ENCODE measurements around the gene BABAM1. TPM values are rescaled to one million over a fixed set of nuclear protein-coding genes. Genes with fewer than 3 reads are reported as not detected.

BABAM1 gene
- 83.9 and 84.7 TPM in 2 replicates for total RNA-seq (2014; rRNA removed; shearing (Covaris generic); ENCODE audit: low replicate concordance)

DNA sequence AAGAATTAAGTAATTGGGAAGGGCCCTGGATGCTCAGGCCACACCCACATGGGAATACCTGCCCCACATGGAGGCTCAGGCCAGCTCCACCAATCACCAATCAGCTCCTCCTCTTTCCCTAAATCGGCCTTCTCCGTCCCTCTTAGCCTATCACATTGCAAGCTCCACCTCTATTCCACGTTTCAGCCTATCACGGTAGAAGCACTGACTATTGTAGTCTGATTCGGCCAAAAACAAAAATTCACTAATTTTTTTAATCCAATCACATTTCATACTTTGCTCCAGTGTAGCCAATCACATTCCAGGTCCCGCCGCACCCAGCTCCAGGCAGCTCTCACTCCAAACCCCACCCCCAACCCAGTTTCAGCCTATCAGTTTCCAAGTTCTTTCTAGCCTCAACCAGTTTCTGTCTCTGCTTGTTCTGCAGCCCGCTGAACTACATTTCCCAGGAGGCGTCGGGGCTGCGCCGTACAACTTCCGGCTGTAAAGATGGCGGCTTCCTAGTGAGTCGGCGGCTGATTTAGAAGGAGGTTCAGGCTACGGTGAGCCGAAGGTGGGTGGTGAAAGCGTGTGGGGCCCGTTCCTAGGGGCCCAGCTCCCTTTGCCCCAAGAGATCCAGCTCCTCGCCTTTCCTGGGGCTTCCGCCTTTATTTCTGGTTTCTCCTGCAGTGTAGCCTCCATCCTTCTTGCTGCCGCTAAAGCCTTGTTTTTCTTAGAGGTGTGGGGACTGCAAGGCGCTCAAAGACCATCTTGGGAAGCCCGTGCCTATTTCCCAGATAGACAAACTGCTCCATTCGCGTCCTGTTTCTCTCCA, at the start of gene BABAM1:
Gene BABAM1 (plus strand): TSS at position 469 of the 814 bp plus-strand sequence. CDS start 1,364 bp downstream, outside the sequence.
- Histone ChIP-seq H3K9me2 (replicated peaks; ENCODE audit: insufficient read depth, low read length) (no peaks in the 10 kb centered on the region), H3K9me3 (ENCODE audit: low read length) (no peaks in the 10 kb centered on the region), H2AFZ (ENCODE audit: low read length) (peak within 1 kb of the TSS; percentile 33; the same call in 1 of the 2 replicates), H3K4me1 (ENCODE audit: low read length) (peaks cover 21% of the 10 kb centered on the region), H3K4me2 (ENCODE audit: low read depth, low read length, poor library complexity, severe bottlenecking) (peak within 1 kb of the TSS; percentile 75), H3K79me2 (ENCODE audit: low read length) (peaks cover 17% of the 10 kb centered on the region), H3K27me3 (ENCODE audit: low read length) (no peaks in the 10 kb centered on the region), H3K4me3 (ENCODE audit: low read length) (peak within 1 kb of the TSS; percentile 93), H4K20me1 (ENCODE audit: insufficient read depth, low read depth, low read length) (no peaks in the 10 kb centered on the region), H3K36me3 (ENCODE audit: insufficient read depth, low read length) (peaks cover 4% of the 10 kb centered on the region; the same call in 1 of the 2 replicates), H3K9ac (ENCODE audit: low read length) (peak within 1 kb of the TSS; percentile 82), H3K27ac (ENCODE audit: low read length) (peak within 1 kb of the TSS; percentile 93)
- DNase-seq: peak; percentile 99

DNA sequence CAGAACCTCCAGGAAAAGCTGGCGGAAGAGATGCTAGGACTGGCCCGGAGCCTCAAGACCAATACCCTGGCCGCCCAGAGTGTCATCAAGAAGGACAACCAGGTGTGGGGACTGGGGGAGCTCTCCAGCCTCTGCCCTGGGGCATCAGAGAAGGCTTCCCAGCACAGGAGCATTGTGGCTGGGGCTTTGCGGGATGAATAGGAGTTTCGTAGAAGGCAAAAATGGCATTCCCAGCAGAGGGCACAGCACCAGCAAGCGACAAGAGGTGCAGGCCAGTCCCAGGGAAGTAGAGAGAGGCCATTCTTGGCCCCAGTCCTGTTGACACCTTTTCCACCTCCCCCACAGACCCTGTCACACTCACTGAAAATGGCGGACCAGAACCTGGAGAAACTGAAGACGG, 48.0 kb upstream of the BABAM1 start:
- H3K79me2 ChIP-seq (ENCODE audit: low read length): no peaks in the 10 kb centered on the region
- H3K4me2 ChIP-seq (ENCODE audit: low read depth, low read length, poor library complexity, severe bottlenecking): no peak overlapping the region
- H3K9ac ChIP-seq (ENCODE audit: low read length): no peak overlapping the region
- peaks cover 22% of the 10 kb centered on the region for H3K4me1 ChIP-seq (ENCODE audit: low read length)
- no peak overlapping the region for H3K4me3 ChIP-seq (ENCODE audit: low read length)
- H3K27ac ChIP-seq (ENCODE audit: low read length): no peak overlapping the region
- no peak overlapping the region for H2AFZ ChIP-seq (ENCODE audit: low read length)
- no peak for DNase-seq
- H3K36me3 ChIP-seq (ENCODE audit: insufficient read depth, low read length): peaks cover 24% of the 10 kb centered on the region
- no peaks in the 10 kb centered on the region for H3K9me2 ChIP-seq (replicated peaks; ENCODE audit: insufficient read depth, low read length)
- H3K9me3 ChIP-seq (ENCODE audit: low read length): no peaks in the 10 kb centered on the region
- no peaks in the 10 kb centered on the region for H4K20me1 ChIP-seq (ENCODE audit: insufficient read depth, low read depth, low read length)
- H3K27me3 ChIP-seq (ENCODE audit: low read length): no peaks in the 10 kb centered on the region

DNA sequence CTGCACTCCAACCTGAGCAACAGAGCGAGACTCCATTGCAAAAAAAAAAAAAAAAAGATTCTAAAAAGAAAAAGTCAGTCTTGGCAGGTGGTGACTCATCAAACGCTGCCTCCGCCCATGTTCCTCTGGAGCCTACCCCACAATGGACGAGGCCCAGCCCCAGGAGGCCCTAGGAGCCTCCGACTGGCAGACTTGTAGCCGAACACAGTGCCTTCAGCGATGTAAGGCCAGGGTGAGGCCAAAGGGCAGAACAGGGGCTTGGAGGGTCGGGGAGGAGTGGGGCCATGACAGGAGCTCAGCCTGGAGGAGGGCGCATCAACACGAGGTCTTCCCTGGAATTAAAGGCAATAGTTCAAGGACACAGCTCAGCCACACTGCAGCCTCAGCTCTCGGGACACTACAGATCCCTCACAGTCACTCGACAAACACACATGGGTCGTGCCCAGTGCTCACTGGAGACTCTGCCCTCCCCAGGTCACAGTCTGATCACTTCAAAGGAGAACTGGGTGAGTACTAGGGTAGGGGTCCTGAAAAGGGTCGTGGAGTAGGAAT, 47.0 kb upstream of the BABAM1 start:
- DNase-seq: no peak
- Histone ChIP-seq H2AFZ (ENCODE audit: low read length) (no peak overlapping the region), H3K9ac (ENCODE audit: low read length) (no peak overlapping the region), H3K4me1 (ENCODE audit: low read length) (peaks cover 13% of the 10 kb centered on the region), H4K20me1 (ENCODE audit: insufficient read depth, low read depth, low read length) (no peaks in the 10 kb centered on the region), H3K79me2 (ENCODE audit: low read length) (no peaks in the 10 kb centered on the region), H3K27me3 (ENCODE audit: low read length) (no peaks in the 10 kb centered on the region), H3K4me2 (ENCODE audit: low read depth, low read length, poor library complexity, severe bottlenecking) (no peak overlapping the region), H3K9me2 (replicated peaks; ENCODE audit: insufficient read depth, low read length) (no peaks in the 10 kb centered on the region), H3K9me3 (ENCODE audit: low read length) (no peaks in the 10 kb centered on the region), H3K4me3 (ENCODE audit: low read length) (no peak overlapping the region), H3K27ac (ENCODE audit: low read length) (no peak overlapping the region), H3K36me3 (ENCODE audit: insufficient read depth, low read length) (peaks cover 24% of the 10 kb centered on the region)

DNA sequence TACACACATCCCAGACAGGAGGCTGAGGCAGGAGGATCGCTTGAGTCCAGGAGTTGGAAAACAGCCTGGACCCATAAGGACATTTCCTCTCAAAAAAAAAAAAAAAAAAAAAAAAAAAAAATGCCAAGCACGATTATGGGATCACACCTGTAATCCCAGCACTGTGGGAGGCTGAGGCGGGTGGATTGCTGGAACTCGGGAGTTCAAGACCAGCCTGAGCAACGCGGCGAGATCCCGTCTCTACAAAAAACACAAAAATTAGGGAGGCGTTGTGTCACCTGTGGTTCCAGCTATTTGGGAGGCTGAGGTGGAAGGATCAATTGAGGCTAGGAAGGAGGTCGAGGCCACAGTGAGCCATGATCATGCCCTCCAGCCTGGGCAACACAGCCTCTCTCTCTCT, 42.2 kb upstream of the BABAM1 start:
- Histone ChIP-seq H3K4me1 (ENCODE audit: low read length) (peaks cover 16% of the 10 kb centered on the region), H4K20me1 (ENCODE audit: insufficient read depth, low read depth, low read length) (no peaks in the 10 kb centered on the region), H3K79me2 (ENCODE audit: low read length) (peaks cover 8% of the 10 kb centered on the region), H3K36me3 (ENCODE audit: insufficient read depth, low read length) (no peaks in the 10 kb centered on the region), H3K4me3 (ENCODE audit: low read length) (no peak overlapping the region), H3K4me2 (ENCODE audit: low read depth, low read length, poor library complexity, severe bottlenecking) (no peak overlapping the region), H2AFZ (ENCODE audit: low read length) (no peak overlapping the region), H3K9me3 (ENCODE audit: low read length) (no peaks in the 10 kb centered on the region), H3K9ac (ENCODE audit: low read length) (no peak overlapping the region), H3K9me2 (replicated peaks; ENCODE audit: insufficient read depth, low read length) (no peaks in the 10 kb centered on the region), H3K27ac (ENCODE audit: low read length) (no peak overlapping the region), H3K27me3 (ENCODE audit: low read length) (no peaks in the 10 kb centered on the region)
- DNase-seq: no peak

DNA sequence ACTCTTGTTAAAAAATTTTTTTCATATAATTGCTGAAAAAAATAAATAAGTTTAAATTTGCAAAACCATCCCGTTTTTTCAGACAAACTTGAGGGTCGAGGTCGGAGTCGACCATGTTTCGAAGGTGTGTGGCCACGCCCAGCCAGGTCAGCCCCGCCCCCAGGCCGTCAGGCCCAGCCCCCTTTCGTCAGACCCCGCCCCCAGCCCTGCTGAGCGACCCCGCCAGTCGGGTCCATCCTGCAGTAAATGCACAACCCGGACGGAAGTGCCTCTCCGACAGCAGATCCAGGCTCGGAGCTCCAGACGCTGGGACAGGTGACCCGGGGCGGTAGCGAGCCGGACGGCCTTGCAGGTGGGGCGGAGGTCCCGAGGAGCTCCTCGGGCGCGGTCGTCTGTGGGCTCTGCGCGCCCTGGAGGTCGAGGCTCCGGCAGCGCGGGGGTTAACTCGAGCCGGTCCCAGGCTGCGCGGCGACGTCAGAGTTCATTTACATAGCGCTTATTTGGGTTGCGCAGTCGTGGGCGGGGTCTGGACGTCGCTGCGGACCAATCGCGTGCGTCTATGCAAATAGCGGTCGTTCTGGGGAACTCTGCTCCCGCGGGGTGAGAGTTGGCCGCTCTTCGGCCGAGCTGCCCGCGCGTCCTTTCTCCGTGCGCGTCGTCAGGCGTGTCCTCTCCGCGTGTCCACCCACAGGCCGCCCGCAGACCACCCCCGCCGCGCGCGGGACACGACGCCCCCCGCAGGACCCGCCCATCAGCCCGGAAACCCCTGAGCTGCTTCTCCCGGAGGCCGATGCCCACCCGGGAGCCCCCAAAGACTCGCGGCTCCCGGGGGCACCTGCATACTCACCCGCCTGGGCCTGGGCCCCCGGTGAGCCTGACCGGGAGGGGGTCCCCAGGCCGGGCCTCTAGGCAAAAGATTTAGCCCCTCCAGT, 41.0 kb upstream of the BABAM1 start, which contains the start of gene OCEL1:
Gene OCEL1 (plus strand): TSS at position 225 of the 932 bp plus-strand sequence. CDS start 22 bp downstream, at position 247.
- no peaks in the 10 kb centered on the region for H3K36me3 ChIP-seq (ENCODE audit: insufficient read depth, low read length)
- H3K9me2 ChIP-seq (replicated peaks; ENCODE audit: insufficient read depth, low read length): no peaks in the 10 kb centered on the region
- H3K27ac ChIP-seq (ENCODE audit: low read length): peak within 1 kb of the TSS; percentile 61
- H3K9ac ChIP-seq (ENCODE audit: low read length): peak within 1 kb of the TSS; percentile 90
- no peaks in the 10 kb centered on the region for H4K20me1 ChIP-seq (ENCODE audit: insufficient read depth, low read depth, low read length)
- peaks cover 16% of the 10 kb centered on the region for H3K4me1 ChIP-seq (ENCODE audit: low read length)
- no peaks in the 10 kb centered on the region for H3K9me3 ChIP-seq (ENCODE audit: low read length)
- peak; percentile 99 for DNase-seq
- peak within 1 kb of the TSS; percentile 71 for H2AFZ ChIP-seq (ENCODE audit: low read length)
- peak within 1 kb of the TSS; percentile 74 for H3K4me3 ChIP-seq (ENCODE audit: low read length)
- H3K4me2 ChIP-seq (ENCODE audit: low read depth, low read length, poor library complexity, severe bottlenecking): peak within 1 kb of the TSS; percentile 94
- H3K27me3 ChIP-seq (ENCODE audit: low read length): no peaks in the 10 kb centered on the region
- peaks cover 8% of the 10 kb centered on the region for H3K79me2 ChIP-seq (ENCODE audit: low read length)

DNA sequence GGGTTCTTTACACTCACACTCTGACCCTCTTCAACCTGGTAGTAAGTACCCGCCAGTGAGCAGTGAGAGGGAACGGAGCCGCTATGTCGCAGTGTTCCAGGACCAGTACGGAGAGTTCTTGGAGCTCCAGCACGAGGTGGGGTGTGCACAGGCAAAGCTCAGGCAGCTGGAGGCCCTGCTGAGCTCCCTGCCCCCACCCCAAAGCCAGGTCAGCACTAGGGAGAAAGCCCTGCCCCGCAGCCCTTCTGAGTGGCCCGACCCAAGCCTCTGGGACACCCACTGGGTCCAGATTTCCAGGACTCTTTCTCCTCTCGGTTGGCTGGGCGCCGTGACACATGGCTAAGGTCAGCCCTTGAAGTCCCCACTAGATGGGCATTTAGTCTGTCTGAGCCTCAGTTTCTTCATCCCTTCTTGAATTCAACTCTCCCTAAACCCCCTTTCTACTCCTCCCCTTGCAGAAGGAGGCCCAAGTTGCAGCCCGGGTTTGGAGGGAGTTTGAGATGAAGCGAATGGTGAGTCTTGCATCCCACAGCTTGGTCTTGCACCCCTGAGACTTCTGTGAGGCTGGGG, 39.4 kb upstream of the BABAM1 start:
- no peak for DNase-seq
- Histone ChIP-seq H3K4me3 (ENCODE audit: low read length) (no peak overlapping the region), H3K36me3 (ENCODE audit: insufficient read depth, low read length) (no peaks in the 10 kb centered on the region; the same call in 1 of the 2 replicates), H3K27me3 (ENCODE audit: low read length) (no peaks in the 10 kb centered on the region), H3K27ac (ENCODE audit: low read length) (no peak overlapping the region), H3K9me2 (replicated peaks; ENCODE audit: insufficient read depth, low read length) (no peaks in the 10 kb centered on the region), H3K9me3 (ENCODE audit: low read length) (no peaks in the 10 kb centered on the region), H3K79me2 (ENCODE audit: low read length) (peaks cover 8% of the 10 kb centered on the region), H4K20me1 (ENCODE audit: insufficient read depth, low read depth, low read length) (0 out of 2 replicates have a peak, but pooled peaks cover 7% of the 10 kb centered on the region), H2AFZ (ENCODE audit: low read length) (no peak overlapping the region), H3K4me2 (ENCODE audit: low read depth, low read length, poor library complexity, severe bottlenecking) (peak overlapping the region; percentile 94), H3K4me1 (ENCODE audit: low read length) (peaks cover 16% of the 10 kb centered on the region), H3K9ac (ENCODE audit: low read length) (no peak overlapping the region)

DNA sequence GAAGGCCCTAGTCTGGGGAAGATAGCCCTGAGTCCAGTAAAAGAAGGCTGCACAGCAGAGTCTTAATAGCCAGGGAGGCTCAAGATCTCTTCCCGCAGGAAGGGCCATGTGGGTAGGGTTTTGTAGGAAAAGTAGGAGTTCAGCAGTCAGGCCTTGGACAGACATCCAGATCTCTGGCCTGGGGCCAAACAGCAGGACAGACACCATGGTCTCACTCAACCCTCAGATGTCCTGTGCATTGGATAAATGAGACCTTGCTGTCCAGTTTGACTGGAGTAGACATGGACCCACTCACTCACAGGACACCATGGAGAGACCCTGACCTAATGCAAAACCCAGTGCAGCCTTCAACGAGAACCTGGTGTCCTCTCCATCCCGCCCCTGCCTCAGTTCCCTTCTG, 37.4 kb upstream of the BABAM1 start:
- no peak overlapping the region for H3K9ac ChIP-seq (ENCODE audit: low read length)
- H2AFZ ChIP-seq (ENCODE audit: low read length): no peak overlapping the region
- H4K20me1 ChIP-seq (ENCODE audit: insufficient read depth, low read depth, low read length): peaks cover 13% of the 10 kb centered on the region; the same call in 1 of the 2 replicates
- no peak for DNase-seq
- no peak overlapping the region for H3K27ac ChIP-seq (ENCODE audit: low read length)
- H3K4me3 ChIP-seq (ENCODE audit: low read length): no peak overlapping the region
- no peaks in the 10 kb centered on the region for H3K27me3 ChIP-seq (ENCODE audit: low read length)
- H3K36me3 ChIP-seq (ENCODE audit: insufficient read depth, low read length): no peaks in the 10 kb centered on the region; the same call in 1 of the 2 replicates
- H3K4me1 ChIP-seq (ENCODE audit: low read length): peaks cover 20% of the 10 kb centered on the region
- no peaks in the 10 kb centered on the region for H3K9me3 ChIP-seq (ENCODE audit: low read length)
- no peak overlapping the region for H3K4me2 ChIP-seq (ENCODE audit: low read depth, low read length, poor library complexity, severe bottlenecking)
- H3K79me2 ChIP-seq (ENCODE audit: low read length): peaks cover 27% of the 10 kb centered on the region
- H3K9me2 ChIP-seq (replicated peaks; ENCODE audit: insufficient read depth, low read length): no peaks in the 10 kb centered on the region

All from Karpas-422 (cell line).